A549 (cell line): ENCODE results near the gene TRPM6.

Source experiments
- MYC ChIP-seq: IDR thresholded peaks from 2 replicates; pipeline ENCODE4 v1.6.1; 2012; ENCODE audit warnings: mild to moderate bottlenecking, inconsistent platforms, low read length, improper control_type of control experiment, borderline replicate concordance
- POLR2A ChIP-seq: IDR thresholded peaks from 2 replicates; pipeline ENCODE4 v1.6.1; 2012; ENCODE audit warnings: mild to moderate bottlenecking, low read length

- TF ChIP-seq MYC = no peak
- TF ChIP-seq POLR2A = no peak
Observed at GRCh38 chr9:74887981-74888370, 255 bp upstream of the TRPM6 start.
